Adrenal gland (tissue), 12 donors: ENCODE data around the gene COL20A1. TPM values are rescaled to one million over a fixed set of nuclear protein-coding genes. Genes with fewer than 3 reads are reported as not detected.

Experiments used
- DNase-seq, 7 donors: peaks; one replicate each; pipeline ENCODE4 v3.0.0-alpha.2; 2019 to 2020
- H3K27ac ChIP-seq, 5 donors: fragments of 200-600 bp; sonication (generic) in 4 of 5; 1 replicate in 3 of 5; 2 replicates in 2 of 5; pipeline versions ENCODE4 v1.5.1 to v1.8.0; 2016 to 2020; ENCODE audit warnings: mild to moderate bottlenecking in 1 of 5
- H3K27me3 ChIP-seq: fragments of 200-600 bp; 2 replicates; pipeline ENCODE4 v1.8.0; 2021
- H3K36me3 ChIP-seq, 2 donors: fragments of 200-600 bp; replicated peaks in 1 of 2; 1 replicate in 1 of 2; 2 replicates in 1 of 2; pipeline versions ENCODE4 v1.5.1 to v1.8.0; 2018 to 2022
- H3K4me1 ChIP-seq, 2 donors: fragments of 200-600 bp; replicated peaks in 1 of 2; 1 replicate in 1 of 2; 2 replicates in 1 of 2; pipeline versions ENCODE4 v1.5.1 to v1.8.0; 2018 to 2021
- H3K4me3 ChIP-seq, 4 donors: fragments of 200-600 bp; sonication (generic) in 3 of 4; one replicate each; pipeline ENCODE4 v1.5.1; 2016 to 2018
- H3K9me3 ChIP-seq, 3 donors: fragments of 200-600 bp; sonication (generic) in 1 of 3; replicated peaks in 1 of 3; 1 replicate in 2 of 3; 2 replicates in 1 of 3; pipeline versions ENCODE4 v1.5.1 to v1.8.0; 2016 to 2021
- POLR2A ChIP-seq, 2 donors: fragments of 450-650 bp; IDR thresholded peaks; one replicate each; pipeline ENCODE4 v1.6.1; 2017; ENCODE audit warnings: antibody characterized with exemption in 2 of 2, mild to moderate bottlenecking in 2 of 2, moderate library complexity in 1 of 2
- WGBS, 4 donors: extraction: QIAGEN DNeasy Blood & Tissue Kit in 2 of 4; methylation state at CpG; one replicate each; pipeline versions ENCODE4 v1.1.5 to v1.1.7; 2013 to 2017; 5-methylcytosine and 5-hydroxymethylcytosine counted together
- intact Hi-C, 2 donors: fragments of 100-400 bp; cut with DNase I; formaldehyde crosslinking; loops; one replicate each; pipeline versions ENCODE4 v1.14.1 to v1.15.0; 2022 to 2023
- polyA plus RNA-seq, 3 donors: library from polyadenylated mRNA; stranded (reverse); fragments of 200-250 nt in 2 of 3; fragments of 350-450 nt in 1 of 3; fragmentation: Illumina TruSeq in 1 of 3; extraction: RNeasy Lipid Tissue Mini Kit (QIAGEN cat#74804) in 1 of 3; gene quantifications; one replicate each; pipeline ENCODE4 v1.2.3, GENCODE V29; 2013 to 2014
- total RNA-seq, 9 donors: library from RNA; depleted of rRNA in 4 of 9; stranded (reverse); fragments of >200 nt in 4 of 9; fragments of 120-200 nt in 1 of 9; fragmentation: NEBNext Ultra II Directional in 1 of 9; extraction: Animal tissue kit (Norgen Biotek cat#: 25700) in 1 of 9; gene quantifications; one replicate each; pipeline versions ENCODE4 v1.1.0 to v1.2.4, GENCODE V29; 2013 to 2023
- TF ChIP-seq, protein P1 (sequence below), 6 experiments: fragments of 450-650 bp in 4 of 6; fragments of 200-600 bp in 2 of 6; sonication (generic) in 1 of 6; IDR thresholded peaks; 1 replicate in 5 of 6; 2 replicates in 1 of 6; pipeline versions ENCODE4 v1.5.1 to v1.8.0; 2016 to 2021; ENCODE audit warnings: antibody characterized with exemption in 6 of 6, mild to moderate bottlenecking in 2 of 6, moderate library complexity in 1 of 6
- donor health status: healthy with polysubstance abuse.
- donor health status: Bipolar disorder and iron deficiency.
- donor health status: DM: yes; HTN: yes; CAD: no.
- donor health status: DM: no; HTN: no; CAD: no.
- donor health status: DM: no; HTN: no; CAD: no.
- donor health status: DM: yes; HTN: yes; CAD: no.

Gene COL20A1
- total and polyA plus RNA-seq, 12 donors, result 0.09 to 0.97 (median 0.26) TPM; not detected in 6

DNA sequence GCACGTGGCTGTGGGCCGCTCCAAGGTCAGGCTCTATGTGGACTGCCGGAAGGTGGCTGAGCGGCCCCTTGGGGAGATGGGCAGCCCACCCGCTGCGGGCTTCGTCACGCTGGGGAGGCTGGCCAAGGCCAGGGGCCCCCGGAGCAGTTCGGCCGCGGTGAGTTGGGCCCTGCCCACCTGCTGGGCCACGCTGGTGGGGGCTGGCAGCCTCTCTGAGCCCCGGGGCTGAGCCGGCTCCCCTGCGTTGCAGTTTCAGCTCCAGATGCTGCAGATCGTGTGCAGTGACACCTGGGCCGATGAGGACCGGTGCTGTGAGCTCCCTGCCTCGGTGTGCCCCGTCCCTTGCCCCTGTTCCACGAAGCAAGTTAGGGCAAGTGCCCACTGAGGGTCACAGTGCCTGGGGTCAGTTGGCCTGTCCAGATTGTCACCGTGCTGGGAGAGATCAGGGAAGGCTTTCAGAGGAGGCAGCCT lies 27.1 kb downstream of the COL20A1 start:
- peak in 1 of 7 donors; percentile 9 for DNase-seq
- 54 to 78% (median 64%) methylated on average over 6 to 23 of the region's 23 CpGs for WGBS, 4 donors
- intact Hi-C loops, result no loop called here

DNA sequence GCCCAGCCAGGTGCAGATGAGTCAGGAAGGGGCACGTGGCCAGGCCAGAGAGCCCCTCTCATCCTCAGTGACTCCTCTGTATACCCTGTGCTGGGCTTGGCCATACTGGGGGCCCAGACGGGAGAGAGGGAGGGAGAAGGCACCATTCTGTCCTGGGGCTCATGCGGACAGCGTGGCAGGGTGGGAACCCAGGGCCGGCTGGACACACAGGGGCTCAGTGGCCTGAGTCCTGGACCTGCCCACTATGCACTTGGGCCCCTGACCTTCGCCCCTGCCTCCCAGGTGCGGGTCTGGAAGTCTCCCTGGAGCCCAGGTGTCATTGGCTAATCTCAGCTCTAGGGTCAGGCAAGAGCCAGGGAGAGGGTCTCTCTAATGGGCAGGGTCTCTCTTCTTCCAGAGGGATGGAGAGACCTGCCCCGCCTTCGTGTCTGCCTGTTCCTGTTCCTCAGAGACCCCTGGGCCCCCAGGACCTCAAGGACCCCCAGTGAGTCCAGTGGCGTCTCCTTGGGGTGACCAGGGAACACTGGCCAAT lies 27.7 kb downstream of the COL20A1 start:
- H3K36me3 ChIP-seq, result no peaks in the 10 kb centered on the region
- no peaks in the 10 kb centered on the region for H3K9me3 ChIP-seq
- intact Hi-C loops, result no loop called here
- peaks cover 3% of the 10 kb centered on the region for H3K27me3 ChIP-seq
- no peak overlapping the region for H3K4me3 ChIP-seq
- DNase-seq, result peak in 1 of 7 donors; percentile 9
- H3K27ac ChIP-seq, result no peak overlapping the region
- TF ChIP-seq, protein P1, sequence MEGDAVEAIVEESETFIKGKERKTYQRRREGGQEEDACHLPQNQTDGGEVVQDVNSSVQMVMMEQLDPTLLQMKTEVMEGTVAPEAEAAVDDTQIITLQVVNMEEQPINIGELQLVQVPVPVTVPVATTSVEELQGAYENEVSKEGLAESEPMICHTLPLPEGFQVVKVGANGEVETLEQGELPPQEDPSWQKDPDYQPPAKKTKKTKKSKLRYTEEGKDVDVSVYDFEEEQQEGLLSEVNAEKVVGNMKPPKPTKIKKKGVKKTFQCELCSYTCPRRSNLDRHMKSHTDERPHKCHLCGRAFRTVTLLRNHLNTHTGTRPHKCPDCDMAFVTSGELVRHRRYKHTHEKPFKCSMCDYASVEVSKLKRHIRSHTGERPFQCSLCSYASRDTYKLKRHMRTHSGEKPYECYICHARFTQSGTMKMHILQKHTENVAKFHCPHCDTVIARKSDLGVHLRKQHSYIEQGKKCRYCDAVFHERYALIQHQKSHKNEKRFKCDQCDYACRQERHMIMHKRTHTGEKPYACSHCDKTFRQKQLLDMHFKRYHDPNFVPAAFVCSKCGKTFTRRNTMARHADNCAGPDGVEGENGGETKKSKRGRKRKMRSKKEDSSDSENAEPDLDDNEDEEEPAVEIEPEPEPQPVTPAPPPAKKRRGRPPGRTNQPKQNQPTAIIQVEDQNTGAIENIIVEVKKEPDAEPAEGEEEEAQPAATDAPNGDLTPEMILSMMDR (IDR thresholded peaks at IDR 0.05), result no peak
- TF ChIP-seq POLR2A (IDR thresholded peaks at IDR 0.05), result no peak
- WGBS, 4 donors, result 70 to 89% (median 82%) methylated on average over 2 to 10 of the region's 10 CpGs
- H3K4me1 ChIP-seq, result no peaks in the 10 kb centered on the region

More for the DNA sequence above, 27.1 kb downstream of the COL20A1 start:
- no peaks in the 10 kb centered on the region for H3K9me3 ChIP-seq
- H3K27ac ChIP-seq, result no peak overlapping the region
- H3K4me1 ChIP-seq, result no peaks in the 10 kb centered on the region
- H3K4me3 ChIP-seq, result no peak overlapping the region
- peaks cover 2% of the 10 kb centered on the region for H3K27me3 ChIP-seq
- no peaks in the 10 kb centered on the region for H3K36me3 ChIP-seq
- TF ChIP-seq, protein P1 (IDR thresholded peaks at IDR 0.05), result no peak
- TF ChIP-seq POLR2A (IDR thresholded peaks at IDR 0.05), result no peak

GRCh38 chr20:63321148-63321831 lies 28.3 kb downstream of the COL20A1 start:
- no peak for TF ChIP-seq POLR2A (IDR thresholded peaks at IDR 0.05)
- TF ChIP-seq, protein P1 (IDR thresholded peaks at IDR 0.05), result no peak
- H3K4me1 ChIP-seq, result no peaks in the 10 kb centered on the region
- WGBS, 4 donors, result 59 to 76% (median 66%) methylated on average over 9 to 20 of the region's 20 CpGs
- H3K27ac ChIP-seq, result no peak overlapping the region
- H3K27me3 ChIP-seq, result peaks cover 3% of the 10 kb centered on the region
- no peaks in the 10 kb centered on the region for H3K9me3 ChIP-seq
- intact Hi-C loops, result no loop called here
- no peaks in the 10 kb centered on the region for H3K36me3 ChIP-seq
- H3K4me3 ChIP-seq, result no peak overlapping the region
- DNase-seq, result peak in 4 of 7 donors; percentile 37 to 62 (median 46)

GRCh38 chr20:63322146-63322932 lies 29.4 kb downstream of the COL20A1 start:
- DNase-seq, result peak in 1 of 7 donors; percentile 11
- no peak overlapping the region for H3K27ac ChIP-seq
- H3K4me3 ChIP-seq, result no peak overlapping the region
- H3K36me3 ChIP-seq, result no peaks in the 10 kb centered on the region
- WGBS, 4 donors, result 77 to 90% (median 82%) methylated on average over 5 to 34 of the region's 34 CpGs
- H3K4me1 ChIP-seq, result no peaks in the 10 kb centered on the region
- no peaks in the 10 kb centered on the region for H3K9me3 ChIP-seq
- no peak for TF ChIP-seq POLR2A (IDR thresholded peaks at IDR 0.05)
- TF ChIP-seq, protein P1 (IDR thresholded peaks at IDR 0.05), result no peak
- H3K27me3 ChIP-seq, result peaks cover 3% of the 10 kb centered on the region
- intact Hi-C loops, result no loop called here
